ENCODE data around the gene B4GAT1. TPM values are rescaled to one million over a fixed set of nuclear protein-coding genes. Genes with fewer than 3 reads are reported as not detected.

The B4GAT1 gene
- total and polyA plus RNA-seq, 10 donors = 4.3 to 23.4 (median 10.5) TPM

DNA sequence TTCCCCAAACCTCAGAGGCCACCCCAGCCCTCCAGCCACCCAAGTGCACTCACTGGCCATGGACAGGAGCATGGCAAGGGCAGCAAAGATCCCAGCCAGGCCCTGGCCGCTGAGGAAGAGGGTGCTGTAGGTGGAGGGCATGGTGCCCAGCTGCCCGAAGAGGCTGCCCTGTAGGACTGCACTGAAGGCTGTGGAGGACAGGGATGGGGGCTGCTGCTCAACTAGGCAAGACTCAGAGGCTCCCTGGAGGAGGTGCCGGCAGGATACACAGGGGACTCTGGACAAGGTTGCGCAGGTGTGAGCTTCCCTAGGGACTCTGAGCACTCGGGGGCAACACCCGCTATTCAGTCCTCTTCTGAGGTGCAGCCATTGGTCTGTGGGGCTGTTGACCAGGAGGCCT is 21.1 kb upstream of the B4GAT1 start:
- intact Hi-C loops (cut with DNase I; ENCODE audit: low total_unique reads) = no loop called here
- Histone ChIP-seq H3K4me1 (peaks cover 0 to 32% (median 19%) of the 10 kb centered on the region in 6 donors), H3K9me3 (no peaks in the 10 kb centered on the region), H3K27me3 (replicated peaks in 1 of 7) (peaks cover 0 to 26% (median 3%) of the 10 kb centered on the region in 7 donors), H3K36me3 (no peaks in the 10 kb centered on the region), H3K4me3 (no peak overlapping the region), H3K27ac (no peak overlapping the region)
- DNase-seq = peak; percentile 65
- 82 to 90% (median 88%) methylated on average over 2 to 6 of the region's 6 CpGs for WGBS, 5 donors
- no peak for TF ChIP-seq POLR2A (IDR thresholded peaks at IDR 0.05)
- TF ChIP-seq CTCF (IDR thresholded peaks at IDR 0.05 in 8 of 11, conservative IDR thresholded peaks at IDR 0.05 in 3 of 11) = no peak
- TF ChIP-seq POLR2AphosphoS5 (IDR thresholded peaks at IDR 0.05) = no peak

GRCh38 chr11:66367561-66368312 is 20.3 kb upstream of the B4GAT1 start:
- no peak overlapping the region for H3K27ac ChIP-seq
- intact Hi-C loops (cut with DNase I; ENCODE audit: low total_unique reads) = no loop called here
- H3K4me3 ChIP-seq = no peak overlapping the region
- WGBS, 5 donors = 87 to 94% (median 89%) methylated on average over 13 to 15 of the region's 15 CpGs
- no peaks in the 10 kb centered on the region for H3K9me3 ChIP-seq
- TF ChIP-seq POLR2A (IDR thresholded peaks at IDR 0.05) = no peak
- TF ChIP-seq POLR2AphosphoS5 (IDR thresholded peaks at IDR 0.05) = no peak
- TF ChIP-seq CTCF (IDR thresholded peaks at IDR 0.05 in 8 of 11, conservative IDR thresholded peaks at IDR 0.05 in 3 of 11) = no peak
- peak; percentile 72 for DNase-seq
- H3K27me3 ChIP-seq (replicated peaks in 1 of 7) = peaks cover 0 to 22% (median 3%) of the 10 kb centered on the region in 7 donors
- H3K4me1 ChIP-seq = peaks cover 0 to 35% (median 21%) of the 10 kb centered on the region in 6 donors
- H3K36me3 ChIP-seq = no peaks in the 10 kb centered on the region

DNA sequence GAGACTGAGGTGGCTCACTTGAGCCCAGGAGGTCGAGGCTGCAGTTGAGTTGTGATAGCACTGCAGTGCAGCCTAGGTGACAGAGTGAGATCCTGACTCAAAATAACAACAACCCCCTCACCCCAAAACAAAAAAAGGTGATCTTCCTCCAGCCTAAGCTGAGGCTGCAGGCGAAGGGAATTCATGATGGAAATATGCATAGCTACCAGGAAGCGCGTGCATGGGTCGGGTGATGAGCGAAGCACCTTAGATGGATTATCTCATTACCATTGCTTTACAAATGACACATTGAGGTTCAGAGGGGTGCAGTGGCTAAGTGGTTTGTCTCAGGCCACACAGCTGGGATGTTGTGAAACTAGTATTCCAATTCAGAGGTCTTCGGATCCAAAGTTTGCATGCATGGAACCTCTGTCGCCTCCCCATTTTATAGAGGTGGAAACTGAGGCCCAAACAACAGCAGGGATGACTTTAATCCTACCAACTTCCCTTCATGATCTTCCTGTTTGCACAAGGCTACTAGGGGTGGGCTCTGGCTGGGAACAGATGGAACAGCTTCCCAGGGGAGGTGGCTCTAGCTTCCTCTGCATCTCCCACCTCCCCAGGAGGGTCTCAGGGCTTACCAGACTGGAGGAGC is 19.5 kb upstream of the B4GAT1 start:
- H3K4me1 ChIP-seq = peaks cover 0 to 28% (median 15%) of the 10 kb centered on the region in 6 donors
- H3K4me3 ChIP-seq = no peak overlapping the region
- H3K36me3 ChIP-seq = no peaks in the 10 kb centered on the region
- H3K27ac ChIP-seq = no peak overlapping the region
- DNase-seq = peak; percentile 17
- intact Hi-C loops (cut with DNase I; ENCODE audit: low total_unique reads) = no loop called here
- peaks cover 0 to 15% (median 3%) of the 10 kb centered on the region in 7 donors for H3K27me3 ChIP-seq (replicated peaks in 1 of 7)
- no peak for TF ChIP-seq POLR2A (IDR thresholded peaks at IDR 0.05)
- TF ChIP-seq CTCF (IDR thresholded peaks at IDR 0.05 in 8 of 11, conservative IDR thresholded peaks at IDR 0.05 in 3 of 11) = no peak
- WGBS, 5 donors = 91 to 95% (median 94%) methylated on average over 8 of the region's 8 CpGs
- no peaks in the 10 kb centered on the region for H3K9me3 ChIP-seq

All from spleen (tissue), 11 donors.